Bronchial epithelial cell (primary cell): ENCODE measurements around the gene JMJD1C. TPM values are rescaled to one million over a fixed set of nuclear protein-coding genes. Genes with fewer than 3 reads are reported as not detected.

Experiments
- DNase-seq: peaks from one replicate; pipeline ENCODE4 v3.0.0-alpha.2; 2010; ENCODE audit warnings: low read depth
- FAIRE-seq: peaks from 2 replicates; lab custom pipeline; 2011; peaks lifted over from hg19 to GRCh38; lab: Jason Lieb, UNC
- H3K27me3 ChIP-seq: 2 replicates; pipeline ENCODE4 v1.5.1; 2011; ENCODE audit warnings: low read length; ENCODE audit not compliant: control insufficient read depth, insufficient read depth
- H3K36me3 ChIP-seq: 2 replicates; pipeline ENCODE4 v1.5.1; 2011; ENCODE audit warnings: low read length; ENCODE audit not compliant: control insufficient read depth, insufficient read depth
- H3K4me3 ChIP-seq: 2 replicates; pipeline ENCODE4 v1.5.1; 2011; ENCODE audit warnings: mild to moderate bottlenecking, low read depth, low read length, control low read depth
- CTCF ChIP-seq: IDR thresholded peaks from 2 replicates; pipeline ENCODE4 v1.5.1; 2011; ENCODE audit warnings: mild to moderate bottlenecking, moderate library complexity, low read length, control low read depth, inconsistent platforms; ENCODE audit not compliant: insufficient read depth, severe bottlenecking
- total RNA-seq: library from RNA; depleted of rRNA; stranded (reverse); fragments of >200 nt; gene quantifications from 2 replicates; pipeline ENCODE4 v1.2.1, GENCODE V29; 2014

JMJD1C gene
- total RNA-seq, 1 donor from 2014 or later, result 72.1 TPM

GRCh38 chr10:63477927-63478326, 12.2 kb upstream of the JMJD1C start:
- FAIRE-seq (no peak), DNase-seq (no peak)
- Histone ChIP-seq H3K4me3 (no peak overlapping the region), H3K36me3 (no peaks in the 10 kb centered on the region), H3K27me3 (no peaks in the 10 kb centered on the region)
- TF ChIP-seq CTCF, result no peak

DNA sequence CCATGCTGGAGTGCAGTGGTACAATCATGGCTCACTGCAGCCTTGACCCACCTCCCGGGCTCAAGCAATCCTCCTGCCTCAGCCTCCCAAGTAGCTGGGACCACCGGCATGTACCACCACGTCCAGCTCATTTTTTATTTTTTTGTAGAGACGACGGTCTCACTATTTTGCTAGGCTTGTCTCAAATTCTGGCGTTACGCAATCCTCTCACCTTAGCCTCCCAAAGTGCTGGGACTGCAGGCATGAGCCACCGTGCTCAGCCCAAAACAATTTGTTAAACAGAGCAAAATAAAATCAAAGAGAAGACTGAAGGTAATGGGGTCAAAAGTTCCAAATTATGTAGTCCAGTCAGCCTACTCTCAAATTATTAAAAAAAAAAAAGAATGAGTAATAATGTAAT, 8.7 kb upstream of the JMJD1C start:
- Histone ChIP-seq H3K27me3 (no peaks in the 10 kb centered on the region), H3K4me3 (no peak overlapping the region), H3K36me3 (no peaks in the 10 kb centered on the region)
- DNase-seq (no peak), FAIRE-seq (no peak)
- no peak for TF ChIP-seq CTCF

DNA sequence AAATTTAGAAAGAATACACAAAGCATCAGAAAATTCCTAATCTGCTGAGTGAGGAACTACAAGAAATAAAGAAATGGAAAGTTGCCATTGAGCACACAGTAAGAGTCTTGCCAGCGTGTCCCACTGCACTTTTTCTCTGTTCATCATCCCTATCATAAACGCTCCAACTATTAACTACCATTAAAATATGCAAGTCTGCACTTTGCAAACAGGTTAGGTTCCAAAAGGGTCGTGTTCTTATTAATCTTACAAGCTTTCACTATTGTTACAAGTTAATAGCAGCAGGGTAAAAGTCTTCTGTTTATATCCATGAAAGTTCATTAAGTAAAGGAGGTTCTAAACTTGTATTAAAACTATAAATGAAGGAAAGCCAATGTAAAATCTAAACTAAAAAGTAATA, 5.2 kb upstream of the JMJD1C start:
- FAIRE-seq (no peak), DNase-seq (no peak)
- H3K36me3 ChIP-seq, result no peaks in the 10 kb centered on the region
- H3K27me3 ChIP-seq, result no peaks in the 10 kb centered on the region
- no peak for TF ChIP-seq CTCF
- H3K4me3 ChIP-seq, result no peak overlapping the region

GRCh38 chr10:63468947-63469346, 3.2 kb upstream of the JMJD1C start:
- no peak for TF ChIP-seq CTCF
- DNase-seq (no peak), FAIRE-seq (no peak)
- H3K36me3 ChIP-seq, result no peaks in the 10 kb centered on the region
- no peaks in the 10 kb centered on the region for H3K27me3 ChIP-seq
- no peak overlapping the region for H3K4me3 ChIP-seq

GRCh38 chr10:63467841-63468240, 2.1 kb upstream of the JMJD1C start:
- Histone ChIP-seq H3K36me3 (no peaks in the 10 kb centered on the region), H3K27me3 (no peaks in the 10 kb centered on the region), H3K4me3 (no peak overlapping the region)
- DNase-seq (no peak), FAIRE-seq (no peak)
- no peak for TF ChIP-seq CTCF
